SU-DHL-6 (cell line): ENCODE results near the gene GRM2.

ENCODE experiments used
- H2AFZ ChIP-seq: fragments of 200-600 bp; sonication (generic); 2 replicates; pipeline ENCODE4 v1.6.1; 2014; ENCODE audit warnings: low read depth, mild to moderate bottlenecking, moderate library complexity, mixed read lengths, antibody characterized with exemption, low read length; ENCODE audit not compliant: severe bottlenecking
- H3F3A ChIP-seq: fragments of 200-600 bp; shearing (Covaris generic); 2 replicates; pipeline ENCODE4 v1.6.0; 2016; ENCODE audit warnings: antibody characterized with exemption, mild to moderate bottlenecking; ENCODE audit not compliant: insufficient read depth
- H3K27ac ChIP-seq: fragments of 200-600 bp; sonication (generic); 2 replicates; pipeline ENCODE4 v1.5.1; 2016; ENCODE audit warnings: low read depth, mild to moderate bottlenecking, low read length, moderate library complexity, mixed read lengths
- H3K27me3 ChIP-seq: fragments of 200-600 bp; sonication (generic), shearing (Covaris generic); 2 replicates; pipeline ENCODE4 v1.6.0; 2014; ENCODE audit warnings: mild to moderate bottlenecking, low read length
- H3K36me3 ChIP-seq: fragments of 200-600 bp; sonication (generic); 2 replicates; pipeline ENCODE4 v1.6.1; 2014; ENCODE audit warnings: mild to moderate bottlenecking, low read length, mixed read lengths
- H3K4me2 ChIP-seq: fragments of 300-600, 200-600 bp; shearing (Covaris generic), sonication (generic); 2 replicates; pipeline ENCODE4 v1.6.0; 2014; ENCODE audit warnings: low read length, low read depth, mild to moderate bottlenecking; ENCODE audit not compliant: poor library complexity, severe bottlenecking
- H3K4me3 ChIP-seq: fragments of 200-600 bp; sonication (generic); 2 replicates; pipeline ENCODE4 v1.5.1; 2014; ENCODE audit warnings: antibody characterized with exemption, low read length, mild to moderate bottlenecking, mixed read lengths; ENCODE audit not compliant: insufficient read depth, poor library complexity, severe bottlenecking
- H3K79me2 ChIP-seq: fragments of 200-600 bp; sonication (generic); 2 replicates; pipeline ENCODE4 v1.6.1; 2014; ENCODE audit warnings: mild to moderate bottlenecking, low read length, moderate library complexity; ENCODE audit not compliant: insufficient read depth
- H3K9ac ChIP-seq: fragments of 200-600 bp; sonication (generic); 2 replicates; pipeline ENCODE4 v1.7.0; 2014; ENCODE audit warnings: mild to moderate bottlenecking, low read length
- H3K9me2 ChIP-seq: fragments of 200-600 bp; sonication (generic); replicated peaks from 2 replicates; pipeline ENCODE4 v1.6.1; 2014; ENCODE audit warnings: low read length; ENCODE audit not compliant: insufficient read depth
- H3K9me3 ChIP-seq: fragments of 200-600 bp; sonication (generic); 2 replicates; pipeline ENCODE4 v1.6.1; 2014; ENCODE audit warnings: low read length, mixed read lengths; ENCODE audit not compliant: insufficient read depth
- H4K20me1 ChIP-seq: fragments of 200-600 bp; sonication (generic); 2 replicates; pipeline ENCODE4 v1.6.1; 2014; ENCODE audit warnings: low read depth, mild to moderate bottlenecking, antibody characterized with exemption, low read length, moderate library complexity, mixed read lengths
- CTCF ChIP-seq: fragments of 200-600 bp; sonication (generic); IDR thresholded peaks from one replicate; pipeline ENCODE4 v1.5.1; 2017; ENCODE audit warnings: antibody characterized with exemption, mild to moderate bottlenecking, low read length, moderate library complexity; ENCODE audit not compliant: insufficient read depth, poor library complexity, severe bottlenecking
- EZH2phosphoT487 ChIP-seq: fragments of 200-600 bp; sonication (generic), shearing (Covaris generic); conservative IDR thresholded peaks from 2 replicates; pipeline ENCODE4 v1.6.1; 2018; ENCODE audit warnings: mild to moderate bottlenecking, antibody characterized with exemption, low read length, moderate library complexity, mixed read lengths

GRM2 gene

DNA sequence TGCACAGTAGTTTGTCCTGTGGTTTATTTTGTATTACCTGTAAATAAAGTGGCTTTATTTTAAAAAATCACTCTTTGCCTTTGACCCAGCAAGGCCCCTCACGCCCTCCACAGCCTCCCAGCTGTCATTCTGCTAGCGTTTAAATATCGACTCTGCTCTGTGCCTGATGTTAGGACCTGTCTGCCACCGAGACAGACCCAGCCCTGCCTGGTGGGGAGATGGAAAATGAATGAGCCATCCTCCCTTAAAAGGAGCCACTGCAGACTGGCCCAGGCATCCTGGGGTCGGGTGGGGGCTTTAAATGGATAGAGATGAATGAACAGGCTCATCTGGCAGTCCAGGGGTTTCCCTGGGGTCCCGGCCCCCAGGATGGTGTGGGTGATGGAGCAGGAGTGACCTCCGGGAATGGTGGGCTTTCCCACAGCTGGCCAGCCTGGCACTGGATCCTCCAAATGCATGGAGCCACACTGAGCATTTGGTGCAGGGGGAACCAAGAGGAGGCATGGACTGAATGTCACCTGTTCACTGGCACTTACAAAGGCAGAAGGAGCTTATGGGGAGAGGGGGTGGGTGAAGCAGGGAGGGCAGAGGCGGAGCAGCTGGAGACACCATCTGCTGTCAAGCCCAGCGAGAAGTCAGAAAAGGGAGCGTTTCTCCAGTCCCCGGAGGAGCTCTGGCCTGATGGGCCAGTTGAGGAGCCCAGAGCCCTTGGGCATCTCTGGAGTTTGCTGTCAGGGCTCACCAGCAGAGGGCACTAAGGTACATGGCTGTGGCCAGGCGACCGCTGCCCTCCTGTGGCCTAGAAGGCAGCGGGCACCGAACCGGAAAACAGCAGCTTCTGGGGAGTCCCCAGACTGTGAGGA, 11.9 kb downstream of the GRM2 start:
- Histone ChIP-seq H3K9ac (no peak overlapping the region), H3K79me2 (no peaks in the 10 kb centered on the region), H3K27me3 (no peaks in the 10 kb centered on the region)

GRCh38 chr3:51719410-51720025, 12.7 kb downstream of the GRM2 start:
- H3K36me3 ChIP-seq = no peaks in the 10 kb centered on the region
- H3K4me3 ChIP-seq = no peak overlapping the region
- no peaks in the 10 kb centered on the region for H3F3A ChIP-seq
- no peak overlapping the region for H3K27ac ChIP-seq
- H3K27me3 ChIP-seq = no peaks in the 10 kb centered on the region
- H4K20me1 ChIP-seq = no peaks in the 10 kb centered on the region
- H3K9me2 ChIP-seq = no peaks in the 10 kb centered on the region
- H3K79me2 ChIP-seq = no peaks in the 10 kb centered on the region
- no peak overlapping the region for H3K9ac ChIP-seq
- no peak overlapping the region for H3K4me2 ChIP-seq
- H3K9me3 ChIP-seq = no peaks in the 10 kb centered on the region
- TF ChIP-seq CTCF = no peak
- no peak for TF ChIP-seq EZH2phosphoT487
- H2AFZ ChIP-seq = no peak overlapping the region

More for the DNA sequence above, 11.9 kb downstream of the GRM2 start:
- H2AFZ ChIP-seq = no peak overlapping the region
- no peak for TF ChIP-seq CTCF
- no peak for TF ChIP-seq EZH2phosphoT487
- no peak overlapping the region for H3K27ac ChIP-seq
- H3K9me3 ChIP-seq = no peaks in the 10 kb centered on the region
- no peaks in the 10 kb centered on the region for H3K9me2 ChIP-seq
- H3K4me3 ChIP-seq = no peak overlapping the region
- no peaks in the 10 kb centered on the region for H3K36me3 ChIP-seq
- no peak overlapping the region for H3K4me2 ChIP-seq
- H4K20me1 ChIP-seq = no peaks in the 10 kb centered on the region
- no peaks in the 10 kb centered on the region for H3F3A ChIP-seq

DNA sequence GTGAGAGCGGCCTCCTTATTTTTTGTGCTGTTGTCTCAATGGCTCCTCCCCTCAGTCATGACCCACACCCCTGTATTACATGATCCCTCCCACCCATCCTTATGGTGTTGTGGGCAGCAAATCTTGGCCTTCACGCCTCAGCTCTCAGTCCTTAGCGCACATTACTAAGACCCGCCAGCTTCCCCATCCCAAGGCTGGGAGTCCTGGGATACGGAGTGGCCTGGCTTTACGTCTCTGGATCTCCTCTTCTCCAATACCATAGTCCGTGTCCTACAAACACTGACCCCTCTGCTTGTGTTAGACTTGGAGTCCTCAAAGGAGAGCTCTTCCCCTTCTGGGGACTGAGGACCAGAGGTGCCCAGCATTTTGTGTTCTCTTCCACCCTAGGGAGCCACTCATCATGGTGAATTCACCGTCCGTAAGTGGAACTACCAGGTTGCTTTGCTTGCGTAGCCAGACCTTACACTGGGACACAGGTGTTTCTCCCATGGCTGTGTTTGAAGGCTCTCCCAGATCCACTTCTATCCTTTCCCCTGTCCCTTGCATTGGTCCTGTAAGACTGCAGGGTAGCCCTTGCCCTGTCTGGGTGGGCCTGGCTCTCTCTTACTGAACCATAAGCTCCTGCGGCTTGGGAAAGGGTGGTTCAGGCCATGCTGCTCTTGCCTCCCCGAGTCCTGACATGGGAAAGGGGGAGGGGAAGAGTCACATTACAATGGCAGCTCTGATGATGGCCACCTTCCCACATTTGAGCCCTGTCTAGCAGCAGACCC, 13.6 kb downstream of the GRM2 start:
- Histone ChIP-seq H3K79me2 (no peaks in the 10 kb centered on the region), H3K9me2 (no peaks in the 10 kb centered on the region), H3K9ac (no peak overlapping the region), H3K36me3 (no peaks in the 10 kb centered on the region), H3F3A (no peaks in the 10 kb centered on the region), H3K9me3 (no peaks in the 10 kb centered on the region), H2AFZ (no peak overlapping the region), H3K27ac (no peak overlapping the region), H3K27me3 (no peaks in the 10 kb centered on the region), H4K20me1 (no peaks in the 10 kb centered on the region), H3K4me2 (no peak overlapping the region), H3K4me3 (no peak overlapping the region)
- TF ChIP-seq CTCF = no peak
- TF ChIP-seq EZH2phosphoT487 = no peak
